AG09309 (cell line): Measurements from ENCODE around the gene TRIP13.
A peak's percentile ranks its signal among the peaks of the same experiment; 100 is the strongest.

Experiments
- DNase-seq: peaks from one replicate; pipeline ENCODE4 v3.0.0-alpha.2; 2010; ENCODE audit warnings: low read depth
- H3K4me3 ChIP-seq: 2 replicates; pipeline ENCODE4 v1.5.1; 2011; ENCODE audit warnings: mild to moderate bottlenecking, low read depth, low read length, moderate library complexity; ENCODE audit not compliant: control insufficient read depth
- TF ChIP-seq, protein P1 (sequence below): IDR thresholded peaks from 2 replicates; pipeline ENCODE4 v1.5.1; 2011; ENCODE audit warnings: mild to moderate bottlenecking, low read depth, low read length, inconsistent platforms; ENCODE audit not compliant: insufficient read depth, control insufficient read depth; ENCODE audit errors: missing control alignments

Gene TRIP13

DNA sequence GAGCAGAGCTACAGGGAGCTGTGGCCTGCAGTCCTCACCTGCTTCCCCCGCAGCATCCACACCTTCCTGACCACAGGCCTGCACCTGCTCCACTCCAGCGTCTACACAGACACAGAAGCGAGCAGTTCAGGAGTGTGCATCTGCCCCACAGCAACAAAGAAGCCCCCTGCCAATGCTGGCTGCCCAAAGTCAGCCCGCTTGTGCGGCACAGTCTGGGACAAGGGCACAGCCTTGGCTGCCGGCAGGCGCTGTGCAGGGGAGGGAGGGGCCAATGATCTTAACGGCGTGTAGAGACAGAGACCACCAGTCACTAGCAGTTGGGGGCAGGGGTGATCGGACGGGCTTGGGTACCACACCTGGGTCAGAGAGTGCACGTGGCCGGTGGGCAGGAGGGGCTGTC is 6.6 kb upstream of the TRIP13 start:
- TF ChIP-seq, protein P1, sequence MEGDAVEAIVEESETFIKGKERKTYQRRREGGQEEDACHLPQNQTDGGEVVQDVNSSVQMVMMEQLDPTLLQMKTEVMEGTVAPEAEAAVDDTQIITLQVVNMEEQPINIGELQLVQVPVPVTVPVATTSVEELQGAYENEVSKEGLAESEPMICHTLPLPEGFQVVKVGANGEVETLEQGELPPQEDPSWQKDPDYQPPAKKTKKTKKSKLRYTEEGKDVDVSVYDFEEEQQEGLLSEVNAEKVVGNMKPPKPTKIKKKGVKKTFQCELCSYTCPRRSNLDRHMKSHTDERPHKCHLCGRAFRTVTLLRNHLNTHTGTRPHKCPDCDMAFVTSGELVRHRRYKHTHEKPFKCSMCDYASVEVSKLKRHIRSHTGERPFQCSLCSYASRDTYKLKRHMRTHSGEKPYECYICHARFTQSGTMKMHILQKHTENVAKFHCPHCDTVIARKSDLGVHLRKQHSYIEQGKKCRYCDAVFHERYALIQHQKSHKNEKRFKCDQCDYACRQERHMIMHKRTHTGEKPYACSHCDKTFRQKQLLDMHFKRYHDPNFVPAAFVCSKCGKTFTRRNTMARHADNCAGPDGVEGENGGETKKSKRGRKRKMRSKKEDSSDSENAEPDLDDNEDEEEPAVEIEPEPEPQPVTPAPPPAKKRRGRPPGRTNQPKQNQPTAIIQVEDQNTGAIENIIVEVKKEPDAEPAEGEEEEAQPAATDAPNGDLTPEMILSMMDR: no peak
- H3K4me3 ChIP-seq: no peak overlapping the region

GRCh38 chr5:886716-887325 is 5.9 kb upstream of the TRIP13 start:
- no peak overlapping the region for H3K4me3 ChIP-seq
- TF ChIP-seq, protein P1: no peak
- no peak for DNase-seq

More for the DNA sequence above, 6.6 kb upstream of the TRIP13 start:
- DNase-seq: no peak

- H3K4me3 ChIP-seq: no peak overlapping the region
- TF ChIP-seq, protein P1: no peak
- DNase-seq: no peak
Observed at GRCh38 chr5:887947-888637, 4.6 kb upstream of the TRIP13 start.

GRCh38 chr5:888638-889035 is 4.0 kb upstream of the TRIP13 start:
- no peak for DNase-seq
- TF ChIP-seq, protein P1: no peak
- H3K4me3 ChIP-seq: no peak overlapping the region

DNA sequence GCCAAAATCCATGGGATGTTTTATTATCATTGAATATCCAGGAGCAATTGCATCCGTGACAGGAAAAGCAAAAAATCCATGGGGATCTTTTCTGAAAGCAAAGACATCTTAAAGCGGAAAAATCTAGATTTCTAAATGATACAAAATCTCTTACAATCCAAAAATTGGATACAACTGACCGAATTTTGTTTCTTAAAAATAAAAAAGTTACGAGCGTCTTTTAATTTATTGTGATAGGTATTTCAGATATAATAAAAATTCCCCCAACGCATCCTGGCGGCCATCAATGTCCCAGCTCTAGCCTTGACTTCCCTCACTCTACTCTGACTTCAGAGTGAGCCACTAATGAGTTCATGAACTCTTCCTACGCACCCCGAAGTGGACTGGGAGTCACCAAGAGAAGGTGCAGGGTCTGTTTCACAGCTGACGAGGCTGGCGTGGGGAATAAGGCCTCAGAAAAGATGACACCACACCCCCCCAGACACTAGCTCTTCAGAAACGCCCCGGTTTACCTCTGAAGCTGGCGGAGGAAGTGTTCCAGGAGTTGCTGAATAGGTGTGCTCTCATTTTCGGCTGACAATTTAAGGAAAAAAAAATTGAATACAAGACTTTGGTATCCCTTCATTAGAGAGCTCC is 3.5 kb upstream of the TRIP13 start:
- TF ChIP-seq, protein P1: no peak
- DNase-seq: no peak
- H3K4me3 ChIP-seq: no peak overlapping the region

- H3K4me3 ChIP-seq: peak overlapping the region; percentile 92
- TF ChIP-seq, protein P1: no peak
- no peak for DNase-seq
Observed at GRCh38 chr5:891117-891836, 1.4 kb upstream of the TRIP13 start.
